HG02943 (cell line): ENCODE results near the gene C1orf105.

Experiments used
- ATAC-seq: cut with Tn5 transposase; IDR thresholded peaks from one replicate; pipeline ENCODE4 v1.9.1; 2021; ENCODE audit warnings: mild to moderate bottlenecking, low read depth, moderate library complexity; ENCODE audit not compliant: unreplicated experiment

C1orf105 gene

GRCh38 chr1:172452536-172453152, 32.2 kb downstream of the C1orf105 start:
- no peak for ATAC-seq

GRCh38 chr1:172453153-172453545, 32.7 kb downstream of the C1orf105 start:
- ATAC-seq, result no peak

GRCh38 chr1:172453607-172454006, 33.1 kb downstream of the C1orf105 start:
- no peak for ATAC-seq

GRCh38 chr1:172455451-172455850, 35.0 kb downstream of the C1orf105 start:
- ATAC-seq, result no peak

- no peak for ATAC-seq
Measured at GRCh38 chr1:172456344-172456769, 35.9 kb downstream of the C1orf105 start.

- no peak for ATAC-seq
Measured at GRCh38 chr1:172457479-172458130, 37.1 kb downstream of the C1orf105 start.

- ATAC-seq, result no peak
Measured at GRCh38 chr1:172460177-172460576, 39.7 kb downstream of the C1orf105 start.

- ATAC-seq, result no peak
Measured at GRCh38 chr1:172460887-172461315, 40.4 kb downstream of the C1orf105 start.

GRCh38 chr1:172465617-172466016, 45.1 kb downstream of the C1orf105 start:
- ATAC-seq, result no peak

GRCh38 chr1:172466795-172467407, 46.4 kb downstream of the C1orf105 start:
- no peak for ATAC-seq

- ATAC-seq, result no peak
Measured at GRCh38 chr1:172467446-172467845, 47.0 kb downstream of the C1orf105 start.

- ATAC-seq, result no peak
Measured at GRCh38 chr1:172468296-172468695, 47.8 kb downstream of the C1orf105 start.

- ATAC-seq, result no peak
Measured at GRCh38 chr1:172469717-172470116, 49.2 kb downstream of the C1orf105 start.

- no peak for ATAC-seq
Measured at GRCh38 chr1:172470149-172470548, 49.7 kb downstream of the C1orf105 start.

- ATAC-seq, result no peak
Measured at GRCh38 chr1:172471666-172472065, 51.2 kb downstream of the C1orf105 start.

- no peak for ATAC-seq
Measured at GRCh38 chr1:172472495-172472894, 52.0 kb downstream of the C1orf105 start.

GRCh38 chr1:172473302-172473701, 52.8 kb downstream of the C1orf105 start:
- no peak for ATAC-seq

- ATAC-seq, result no peak
Measured at GRCh38 chr1:172473842-172474241, 53.4 kb downstream of the C1orf105 start.

- no peak for ATAC-seq
Measured at GRCh38 chr1:172476218-172476811, 55.8 kb downstream of the C1orf105 start.

GRCh38 chr1:172477216-172477615, 56.7 kb downstream of the C1orf105 start:
- ATAC-seq, result no peak

- ATAC-seq, result no peak
Measured at GRCh38 chr1:172477741-172478140, 57.3 kb downstream of the C1orf105 start.
